Mesodermal cell (in vitro differentiated cells): ENCODE measurements around the gene CSTPP1.
A peak's percentile ranks its signal among the peaks of the same experiment; 100 is the strongest.
"Not testable (repeated sequence)": the region's sequence is repeated elsewhere in the genome, so short reads cannot be mapped to it uniquely, and the experiment has no call there.

ENCODE experiments used
- H3K27ac ChIP-seq: 2 replicates; pipeline ENCODE4 v1.7.0; 2013; ENCODE audit warnings: mild to moderate bottlenecking, low read depth, low read length, moderate library complexity; ENCODE audit not compliant: severe bottlenecking
- H3K36me3 ChIP-seq: 2 replicates; pipeline ENCODE4 v1.7.1; 2013; ENCODE audit warnings: mild to moderate bottlenecking, low read length, moderate library complexity; ENCODE audit not compliant: control insufficient read depth, insufficient read depth
- H3K4me1 ChIP-seq: one replicate; pipeline ENCODE4 v1.7.1; 2013; ENCODE audit warnings: mild to moderate bottlenecking, low read length; ENCODE audit not compliant: insufficient read depth, control insufficient read depth, poor library complexity, severe bottlenecking
- H3K4me3 ChIP-seq: 2 replicates; pipeline ENCODE4 v1.7.0; 2013; ENCODE audit warnings: low read length, control low read depth, mild to moderate bottlenecking; ENCODE audit not compliant: insufficient read depth, poor library complexity, severe bottlenecking; ENCODE audit errors: extremely low read depth
- H3K9me3 ChIP-seq: 2 replicates; pipeline ENCODE4 v1.7.1; 2013; ENCODE audit warnings: mild to moderate bottlenecking, low read length, moderate library complexity; ENCODE audit not compliant: control insufficient read depth
- WGBS, 2 experiments: methylation state at CpG; one replicate each; pipeline ENCODE4 v1.1.5; 2013; ENCODE audit warnings: missing lambda C conversion rate in 2 of 2; ENCODE audit not compliant: insufficient coverage in 2 of 2; 5-methylcytosine and 5-hydroxymethylcytosine counted together

Gene CSTPP1

GRCh38 chr11:46927928-46928327, 8.6 kb upstream of the CSTPP1 start:
- not testable (repeated sequence) for H3K27ac ChIP-seq, H3K4me3 ChIP-seq, H3K9me3 ChIP-seq, H3K36me3 ChIP-seq, H3K4me1 ChIP-seq
- WGBS, 2 experiments, result 76 to 92% methylated on average over 1 to 3 of the region's 4 CpGs

DNA sequence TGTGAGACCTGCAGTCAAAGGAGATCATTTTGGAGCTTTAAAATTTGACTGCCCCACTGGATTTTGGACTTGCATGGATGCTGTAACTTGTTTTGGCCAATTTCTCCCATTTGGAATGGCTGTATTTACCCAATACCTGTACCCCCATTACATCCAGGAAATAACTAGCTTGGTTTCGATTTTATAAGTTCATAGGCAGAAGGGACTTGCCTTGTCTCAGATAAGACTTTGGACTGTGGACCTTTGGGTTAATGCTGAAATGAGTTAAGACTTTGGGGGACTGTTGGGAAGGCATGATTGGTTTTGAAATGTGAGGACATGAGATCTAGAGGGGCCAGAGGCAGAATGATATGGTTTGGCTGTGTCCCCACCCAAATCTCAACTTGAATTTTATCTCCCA, 7.9 kb upstream of the CSTPP1 start:
- H3K4me1 ChIP-seq, H3K27ac ChIP-seq, H3K9me3 ChIP-seq, H3K4me3 ChIP-seq, H3K36me3 ChIP-seq: not testable (repeated sequence)
- WGBS, 2 experiments, result no CpG with 5 or more reads among the region's 1 CpG

- Histone ChIP-seq H3K36me3 (no peaks in the 10 kb centered on the region), H3K27ac (peak overlapping the region; percentile 16), H3K9me3 (no peaks in the 10 kb centered on the region), H3K4me3 (no peak overlapping the region), H3K4me1 (no peaks in the 10 kb centered on the region)
- WGBS, 2 experiments, result 100% methylated on average over 1 of the region's 1 CpG
Measured at GRCh38 chr11:46930089-46930488, 6.5 kb upstream of the CSTPP1 start.

GRCh38 chr11:46942172-46942571, 5.6 kb downstream of the CSTPP1 start:
- H3K27ac ChIP-seq, result no peak overlapping the region
- H3K4me3 ChIP-seq, result no peak overlapping the region
- H3K9me3 ChIP-seq, result no peaks in the 10 kb centered on the region
- H3K4me1 ChIP-seq, result peaks cover 3% of the 10 kb centered on the region
- 100% methylated on average over 1 to 2 of the region's 6 CpGs for WGBS, 2 experiments
- H3K36me3 ChIP-seq, result peaks cover 5% of the 10 kb centered on the region

- Histone ChIP-seq H3K9me3 (no peaks in the 10 kb centered on the region), H3K36me3 (peaks cover 8% of the 10 kb centered on the region), H3K27ac (no peak overlapping the region), H3K4me3 (no peak overlapping the region), H3K4me1 (peaks cover 9% of the 10 kb centered on the region)
- WGBS, 2 experiments, result 85 to 96% methylated on average over 3 to 4 of the region's 4 CpGs
Measured at GRCh38 chr11:46944356-46945075, 8.0 kb downstream of the CSTPP1 start.

DNA sequence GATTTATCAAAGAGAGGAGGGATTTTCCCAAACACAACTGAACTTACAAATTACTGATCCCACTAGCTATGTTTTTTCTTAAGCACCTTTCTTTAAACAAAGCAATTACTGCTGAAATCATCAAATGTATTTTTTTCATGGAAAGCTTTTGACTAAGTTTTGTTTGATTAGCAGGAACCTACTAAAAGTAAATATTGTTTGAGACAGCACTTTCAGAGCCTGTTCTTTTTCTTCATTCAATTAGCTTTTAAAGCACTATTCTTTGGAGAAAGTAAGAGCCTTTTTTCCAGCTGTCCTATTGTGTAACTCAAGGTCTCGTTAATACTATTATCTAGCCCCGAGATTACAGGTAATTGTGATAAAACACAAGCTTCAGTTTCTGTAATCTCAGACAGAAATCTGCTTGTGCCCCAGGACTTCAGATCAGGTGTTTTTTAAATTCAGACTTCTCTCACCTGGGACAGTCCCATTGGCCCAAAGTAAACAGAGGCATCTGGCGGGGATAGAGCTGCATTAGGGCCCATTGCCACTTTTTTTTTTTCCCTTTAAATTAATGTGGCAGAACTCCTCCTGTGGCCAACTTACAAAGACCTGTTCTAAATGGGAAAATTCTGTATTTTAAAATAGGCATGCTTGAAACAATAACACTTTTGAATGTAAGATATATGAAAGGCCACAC, 11.0 kb downstream of the CSTPP1 start:
- Histone ChIP-seq H3K27ac (peak overlapping the region; percentile 51), H3K4me1 (peaks cover 18% of the 10 kb centered on the region), H3K4me3 (no peak overlapping the region), H3K9me3 (no peaks in the 10 kb centered on the region), H3K36me3 (peaks cover 4% of the 10 kb centered on the region)
- WGBS, 2 experiments, result 83 to 100% methylated on average over 1 to 2 of the region's 3 CpGs

GRCh38 chr11:46948378-46949131, 12.0 kb downstream of the CSTPP1 start:
- Histone ChIP-seq H3K27ac (peak overlapping the region; percentile 51), H3K4me3 (no peak overlapping the region), H3K4me1 (peaks cover 25% of the 10 kb centered on the region), H3K9me3 (no peaks in the 10 kb centered on the region), H3K36me3 (peaks cover 4% of the 10 kb centered on the region)
- WGBS, 2 experiments, result 90 to 95% methylated on average over 3 to 4 of the region's 4 CpGs

- Histone ChIP-seq H3K4me3 (no peak overlapping the region), H3K27ac (no peak overlapping the region), H3K36me3 (peaks cover 4% of the 10 kb centered on the region), H3K9me3 (no peaks in the 10 kb centered on the region), H3K4me1 (peaks cover 25% of the 10 kb centered on the region)
- WGBS, 2 experiments, result 100% methylated on average over 1 of the region's 1 CpG; no CpG with 5 or more reads in 1 of the 2 experiments
Measured at GRCh38 chr11:46949297-46949696, 12.7 kb downstream of the CSTPP1 start.

GRCh38 chr11:46951864-46952263, 15.3 kb downstream of the CSTPP1 start:
- H3K27ac ChIP-seq, result peak overlapping the region; percentile 38
- H3K4me3 ChIP-seq, result no peak overlapping the region
- WGBS, 2 experiments, result no CpG with 5 or more reads among the region's 1 CpG
- H3K4me1 ChIP-seq, result peaks cover 22% of the 10 kb centered on the region
- peaks cover 4% of the 10 kb centered on the region for H3K36me3 ChIP-seq
- H3K9me3 ChIP-seq, result no peaks in the 10 kb centered on the region

DNA sequence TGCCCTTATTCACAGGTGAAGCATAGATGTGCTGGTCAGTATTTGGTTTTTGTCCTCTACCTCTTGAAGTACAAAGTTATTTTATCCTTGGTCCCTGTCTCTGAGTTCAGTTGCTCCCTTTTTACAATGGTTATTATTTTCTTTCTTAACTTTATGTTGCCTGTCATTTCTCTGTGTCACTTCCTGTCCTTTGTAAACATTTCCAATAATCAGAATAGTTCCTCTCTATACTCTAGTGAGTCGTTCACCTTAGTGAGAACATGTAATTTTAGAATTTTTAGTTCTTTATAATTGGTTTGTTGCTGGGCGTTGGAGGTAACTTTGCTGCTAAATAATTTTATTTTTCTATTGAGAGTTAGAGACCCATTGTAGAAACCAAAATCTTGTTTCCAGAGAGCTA, 16.0 kb downstream of the CSTPP1 start:
- Histone ChIP-seq H3K27ac (peak overlapping the region; percentile 38), H3K9me3 (no peaks in the 10 kb centered on the region), H3K4me3 (no peak overlapping the region), H3K4me1 (peaks cover 22% of the 10 kb centered on the region), H3K36me3 (peaks cover 4% of the 10 kb centered on the region)
- no CpG with 5 or more reads among the region's 2 CpGs for WGBS, 2 experiments
